HG03565 (cell line): ENCODE results near the gene PPP4C.
"Not testable (repeated sequence)": the region's sequence is repeated elsewhere in the genome, so short reads cannot be mapped to it uniquely, and the experiment has no call there.

Experiments used
- ATAC-seq: cut with Tn5 transposase; IDR thresholded peaks from one replicate; pipeline ENCODE4 v1.9.1; 2021; ENCODE audit warnings: mild to moderate bottlenecking, moderate library complexity; ENCODE audit not compliant: unreplicated experiment

Gene PPP4C

GRCh38 chr16:30096105-30096861, 20.5 kb downstream of the PPP4C start, which contains the start of gene YPEL3:
Gene YPEL3, minus strand, starts transcription at chr16:30096213. Its CDS starts 731 bp downstream, at chr16:30095482.
- ATAC-seq: peak; percentile 31

GRCh38 chr16:30096862-30097563, 21.2 kb downstream of the PPP4C start:
- ATAC-seq: no peak

GRCh38 chr16:30104090-30104489, 28.3 kb downstream of the PPP4C start:
- ATAC-seq: no peak

- no peak for ATAC-seq
Measured at GRCh38 chr16:30104492-30104891, 28.7 kb downstream of the PPP4C start.

GRCh38 chr16:30108059-30108850, 32.5 kb downstream of the PPP4C start:
- ATAC-seq: no peak

DNA sequence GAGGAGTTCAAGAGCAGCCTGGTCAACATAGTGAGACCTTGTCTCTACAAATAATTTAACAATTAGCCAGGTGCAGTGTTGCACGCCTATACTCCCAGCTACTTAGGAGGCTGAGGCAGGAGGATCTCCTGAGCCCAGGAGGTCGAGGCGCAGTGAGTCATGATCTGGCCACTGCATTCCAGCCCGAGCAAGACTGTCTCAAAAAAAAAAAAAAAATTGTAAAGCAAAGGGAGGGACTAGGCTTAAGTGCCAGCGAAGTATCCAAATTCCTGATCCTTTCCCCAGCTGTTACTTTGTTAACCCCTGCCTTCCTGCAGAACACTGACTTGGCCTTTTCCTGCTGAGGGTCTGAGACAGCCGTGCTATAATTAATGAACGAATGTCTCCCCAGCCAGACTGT, 34.9 kb downstream of the PPP4C start:
- ATAC-seq: no peak

DNA sequence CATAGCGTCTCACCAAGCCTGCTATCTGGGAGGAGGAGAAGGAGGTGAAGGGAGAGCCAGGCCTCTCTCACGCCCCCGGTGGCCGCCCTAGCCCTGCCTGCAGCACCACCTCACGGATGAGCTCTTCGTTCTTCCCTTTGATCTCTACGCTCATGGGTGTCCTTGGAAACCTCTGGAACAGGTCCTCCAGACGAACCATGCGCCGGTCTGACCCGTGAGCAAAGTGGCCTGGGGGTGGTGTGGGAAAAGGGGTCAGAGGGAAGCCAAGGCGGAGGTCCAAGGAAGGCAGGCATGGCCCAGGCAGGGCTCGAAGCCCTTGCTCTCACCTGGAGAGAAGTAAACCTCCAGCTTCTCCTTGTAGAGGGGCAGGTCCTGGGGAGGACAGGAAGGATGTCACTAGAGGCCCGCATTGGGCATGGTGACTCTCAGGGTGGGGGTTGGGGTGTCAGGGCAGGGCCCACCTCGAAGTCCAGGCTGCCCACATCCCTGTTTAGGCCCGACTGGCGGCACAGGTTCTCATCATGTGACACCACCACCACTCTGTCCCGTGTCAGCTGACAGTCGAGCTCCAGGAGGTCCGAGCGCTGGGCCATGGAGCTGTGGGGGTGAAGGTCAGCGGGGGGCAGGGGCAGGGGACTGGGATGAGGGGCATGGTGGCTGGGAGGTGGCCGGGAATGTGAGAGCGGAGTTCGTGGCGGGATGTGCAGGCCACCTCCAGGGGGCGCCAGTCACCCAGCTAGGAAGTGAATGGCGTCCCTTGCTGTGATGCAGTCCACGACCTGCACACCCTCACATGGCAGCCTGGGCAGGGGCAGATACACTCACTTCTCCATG, 36.6 kb downstream of the PPP4C start:
- no peak for ATAC-seq

DNA sequence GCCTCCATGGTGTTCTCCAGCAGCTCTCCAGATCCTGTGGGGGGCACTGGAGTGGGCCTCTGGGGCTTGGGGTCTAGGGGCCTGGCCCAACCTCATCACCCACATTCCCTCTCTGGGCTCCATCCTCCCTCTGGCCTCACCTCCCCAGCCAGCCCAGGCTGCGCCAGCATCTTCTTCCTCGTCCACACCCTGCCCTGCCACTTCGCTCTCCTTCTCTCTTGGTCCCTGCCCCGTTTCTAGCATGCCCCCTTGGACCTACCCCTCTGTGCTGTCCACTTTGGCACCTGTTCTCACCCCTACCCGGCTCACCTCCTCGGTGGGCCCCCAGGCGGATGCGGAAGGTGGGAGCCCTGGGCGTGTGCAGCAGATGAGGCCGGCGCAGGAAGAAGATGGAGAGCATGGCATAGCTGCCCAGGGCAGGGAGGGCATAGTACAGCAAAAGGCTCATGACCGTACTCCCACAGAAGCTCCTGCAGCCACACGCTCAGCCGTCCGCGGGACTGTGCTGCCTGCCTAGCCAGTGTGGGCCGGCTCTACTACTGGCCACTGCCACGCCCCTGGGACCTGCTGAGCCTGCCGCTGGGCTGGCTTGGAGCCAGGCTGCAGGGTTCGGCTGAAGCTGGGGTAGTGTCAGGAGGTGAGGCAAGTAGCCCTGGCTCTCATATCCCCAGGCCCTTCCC, 37.4 kb downstream of the PPP4C start, which contains the start of gene GDPD3:
Gene GDPD3, minus strand, starts transcription at position 507 of the 680 bp plus-strand sequence. Its CDS starts 59 bp downstream, at position 448.
- no peak for ATAC-seq

DNA sequence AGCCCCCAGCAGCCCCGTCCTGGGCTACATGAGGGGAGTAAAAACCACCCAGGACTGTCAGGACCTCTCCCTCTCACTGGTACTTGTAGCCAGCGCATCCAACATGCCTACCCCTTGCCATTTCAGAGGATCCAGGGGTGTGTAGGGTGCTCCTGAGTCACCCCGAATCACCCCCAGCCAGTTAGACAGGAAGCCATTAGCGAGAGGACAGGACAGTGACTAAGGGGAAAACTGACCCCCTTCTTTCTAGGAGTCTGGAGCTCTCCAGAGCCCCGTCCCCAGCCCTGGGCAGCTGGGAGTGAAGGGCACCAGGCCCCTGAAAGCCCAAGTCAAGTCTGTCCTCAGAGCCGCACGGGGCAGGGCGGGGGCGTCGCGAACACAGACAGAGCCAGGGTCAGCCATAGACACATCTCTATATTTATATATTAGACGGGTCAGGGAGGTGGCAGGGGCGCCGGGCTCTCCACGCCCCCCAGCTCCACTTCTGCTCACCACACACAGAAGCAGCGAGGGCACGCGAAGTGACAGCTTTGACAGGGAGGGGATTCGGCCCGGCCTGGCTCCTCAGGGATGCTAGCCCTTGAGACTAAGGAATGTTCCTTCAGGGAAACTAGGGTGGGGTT, 38.0 kb downstream of the PPP4C start:
- no peak for ATAC-seq

DNA sequence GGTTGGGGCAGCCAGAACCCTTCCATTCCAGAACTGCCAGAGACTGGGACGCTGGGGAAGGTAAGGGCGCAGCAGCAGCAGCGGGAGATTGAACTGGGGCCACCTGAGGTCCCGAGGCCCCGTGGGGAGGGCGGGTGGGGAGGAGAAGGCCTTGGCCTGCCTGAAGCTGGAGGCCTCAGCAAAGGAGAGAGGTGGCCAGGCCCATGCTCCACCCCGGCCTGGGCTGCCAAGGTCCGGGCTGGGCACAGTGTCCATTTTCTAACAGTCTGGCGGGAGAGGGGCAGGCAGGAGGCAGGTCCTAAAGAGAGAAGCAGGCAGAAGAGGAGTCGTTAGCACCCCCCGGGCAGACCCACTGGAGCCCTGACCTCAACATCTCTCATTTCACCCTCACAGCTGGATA, 38.6 kb downstream of the PPP4C start:
- no peak for ATAC-seq

- not testable (repeated sequence) for ATAC-seq
Measured at GRCh38 chr16:30114833-30115232, 39.0 kb downstream of the PPP4C start.

DNA sequence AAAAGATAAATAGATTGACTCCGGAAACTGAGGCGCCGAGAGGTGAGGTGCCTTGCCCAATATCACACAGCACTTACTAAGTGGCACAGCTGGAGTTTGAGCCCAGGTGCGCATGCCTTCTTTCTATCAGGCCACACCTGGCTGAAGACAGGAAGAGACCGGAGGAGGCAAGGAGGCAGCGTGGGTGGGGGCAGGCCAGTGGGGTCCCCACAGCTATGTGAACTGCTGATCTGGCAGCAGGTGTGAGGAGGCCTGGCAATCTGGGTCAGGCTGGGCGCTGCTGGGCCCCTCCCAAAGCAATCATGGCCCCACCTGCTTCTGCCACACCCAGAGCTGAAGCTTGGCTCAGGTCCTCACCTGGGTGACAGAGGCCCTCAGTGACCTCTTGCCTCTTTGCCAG, 39.4 kb downstream of the PPP4C start:
- no peak for ATAC-seq

GRCh38 chr16:30116291-30117207, 40.8 kb downstream of the PPP4C start:
- no peak for ATAC-seq

DNA sequence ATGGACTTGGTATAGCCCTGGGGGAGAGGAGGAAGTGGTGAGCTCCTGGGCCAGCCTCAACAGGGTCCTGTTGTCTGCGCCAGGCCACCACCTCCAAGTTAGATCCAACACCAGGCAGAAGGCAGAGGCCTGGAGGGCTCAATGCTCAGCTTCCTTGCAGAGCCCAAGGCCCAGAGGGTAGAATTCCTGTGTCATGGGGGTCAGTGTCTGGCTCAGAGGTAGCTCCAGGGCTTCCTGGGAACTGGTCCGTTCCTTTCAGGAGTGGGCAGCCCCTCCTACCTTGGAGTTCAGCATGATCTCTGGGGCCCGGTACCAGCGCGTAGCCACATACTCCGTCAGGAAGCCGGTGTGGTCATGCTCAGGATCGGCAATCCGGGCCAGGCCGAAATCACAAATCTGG, 42.0 kb downstream of the PPP4C start:
- ATAC-seq: no peak

GRCh38 chr16:30119428-30119827, 43.6 kb downstream of the PPP4C start:
- no peak for ATAC-seq

DNA sequence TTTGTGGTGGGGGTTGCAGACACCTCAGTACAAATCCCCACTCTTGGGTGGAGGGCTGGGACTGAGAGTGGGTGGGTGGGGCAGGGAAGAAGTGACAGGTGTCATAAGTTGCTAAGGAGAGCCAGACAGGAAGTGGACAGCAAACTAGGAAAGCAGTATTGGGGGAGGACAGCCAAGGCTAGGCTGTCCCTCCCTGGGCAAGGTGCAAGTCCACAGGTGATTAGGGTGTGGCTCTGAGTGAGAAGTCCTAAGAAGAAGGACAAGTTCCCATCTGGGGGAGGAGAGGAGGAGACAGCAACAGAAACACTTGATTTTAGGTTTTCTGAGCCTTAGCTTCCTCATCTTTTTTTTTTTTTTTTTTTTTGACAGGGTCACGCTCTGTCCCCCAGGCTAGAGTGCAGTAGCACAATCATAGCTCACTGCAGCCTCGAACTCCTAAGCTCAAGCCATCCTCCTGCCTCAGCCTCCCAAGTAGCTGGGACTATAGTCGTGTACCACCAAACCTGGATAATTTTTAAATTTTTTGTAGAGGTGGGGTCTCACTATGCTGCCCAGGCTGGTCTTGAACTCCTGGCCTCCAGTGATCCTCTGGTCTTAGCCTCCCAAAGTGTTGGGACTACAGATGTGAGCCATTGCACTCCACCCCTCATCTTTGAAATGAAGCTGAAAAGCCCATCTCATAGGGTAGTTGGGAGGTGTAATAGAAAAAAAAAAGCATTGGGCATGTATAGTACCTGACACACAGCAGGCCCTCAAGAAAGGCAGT, 44.7 kb downstream of the PPP4C start:
- ATAC-seq: no peak

DNA sequence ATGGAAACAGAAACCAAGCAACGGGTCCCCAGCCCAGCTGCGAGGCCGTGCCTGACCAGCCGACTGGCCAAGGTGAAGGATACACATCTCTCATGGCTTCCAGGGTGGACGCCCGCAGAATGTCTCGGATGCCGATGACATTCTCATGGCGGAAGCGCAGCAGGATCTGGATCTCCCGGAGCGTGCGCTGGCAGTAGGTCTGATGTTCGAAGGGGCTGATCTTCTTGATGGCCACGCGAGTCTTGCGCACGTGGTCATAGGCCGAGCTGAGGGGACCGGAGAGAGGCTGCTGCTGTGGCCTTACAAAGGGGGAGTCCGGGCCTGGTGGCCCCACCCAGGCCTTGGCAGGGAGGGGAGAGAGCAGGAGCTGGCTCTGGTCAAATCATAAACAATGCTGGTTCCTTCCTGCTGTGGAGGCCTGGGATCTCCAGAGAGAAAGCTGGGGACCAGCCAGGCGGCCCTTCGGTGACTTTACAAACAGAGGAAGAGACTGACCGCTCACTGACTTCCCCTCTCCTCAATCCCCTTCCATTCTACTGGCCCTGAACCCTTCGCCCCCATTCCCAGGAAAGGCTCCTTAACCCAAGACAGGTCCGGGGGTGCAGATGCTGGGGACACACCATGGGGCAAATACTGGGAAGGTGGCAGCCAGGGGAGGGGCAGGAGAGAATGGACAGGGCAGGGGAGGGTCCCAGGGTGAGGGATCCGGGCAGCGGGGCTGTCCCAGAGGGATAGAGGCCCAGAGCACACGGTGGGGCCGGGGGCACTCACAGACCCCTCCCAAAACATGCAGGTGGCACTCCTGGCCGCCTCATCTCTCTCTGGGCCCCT, 46.2 kb downstream of the PPP4C start:
- ATAC-seq: no peak
